Lower leg skin (tissue), 3 donors: Measurements from ENCODE around the gene ATOSA.

ENCODE experiments used
- CTCF ChIP-seq, 3 donors: fragments of 450-650 bp; IDR thresholded peaks; one replicate each; pipeline ENCODE4 v1.5.1; 2016; ENCODE audit warnings: antibody characterized with exemption in 3 of 3, mild to moderate bottlenecking in 3 of 3, moderate library complexity in 2 of 3
- POLR2A ChIP-seq, 2 donors: fragments of 450-650 bp; IDR thresholded peaks; one replicate each; pipeline ENCODE4 v1.6.1; 2016 to 2017; ENCODE audit warnings: antibody characterized with exemption in 2 of 2, mild to moderate bottlenecking in 1 of 2, moderate library complexity in 1 of 2

DNA sequence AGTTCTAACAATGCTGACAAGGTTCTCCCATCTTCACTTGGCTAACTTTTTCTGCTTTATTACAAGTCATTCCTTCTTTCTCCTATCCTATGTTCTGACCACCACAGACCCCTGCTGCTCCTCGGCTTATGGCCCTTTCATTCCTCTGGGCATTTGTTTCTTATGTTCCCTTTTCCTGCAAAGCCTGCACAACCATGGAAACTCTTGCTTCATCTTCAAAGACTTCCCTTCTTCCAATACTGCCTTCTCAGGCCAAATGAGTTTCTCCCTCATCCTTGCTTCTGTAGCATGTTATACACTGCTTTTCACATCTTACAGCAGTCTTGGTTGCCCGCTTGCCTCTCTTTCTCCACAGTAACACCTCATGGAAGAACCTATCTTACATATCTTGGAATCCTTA, 17.9 kb upstream of the ATOSA start:
- no peak for TF ChIP-seq CTCF (IDR thresholded peaks at IDR 0.05)
- no peak for TF ChIP-seq POLR2A (IDR thresholded peaks at IDR 0.05)
